Measurements from ENCODE around the gene PRDX2. TPM values are rescaled to one million over a fixed set of nuclear protein-coding genes. Genes with fewer than 3 reads are reported as not detected.
A peak's percentile ranks its signal among the peaks of the same experiment; 100 is the strongest.
"Not testable (repeated sequence)": the region's sequence is repeated elsewhere in the genome, so short reads cannot be mapped to it uniquely, and the experiment has no call there.

Gene PRDX2
- total RNA-seq (ENCODE audit: low replicate concordance), result 416 and 497 TPM in 2 replicates
- long read RNA-seq, transcript PRDX2-201 (6 exons, 987 nt), result major isoform, 538 of 562 reads
- long read RNA-seq, partial matches to known transcripts, result 11 of 562 reads
- long read RNA-seq, other reads (novel, unspliced or antisense), result 8 of 562 reads

DNA sequence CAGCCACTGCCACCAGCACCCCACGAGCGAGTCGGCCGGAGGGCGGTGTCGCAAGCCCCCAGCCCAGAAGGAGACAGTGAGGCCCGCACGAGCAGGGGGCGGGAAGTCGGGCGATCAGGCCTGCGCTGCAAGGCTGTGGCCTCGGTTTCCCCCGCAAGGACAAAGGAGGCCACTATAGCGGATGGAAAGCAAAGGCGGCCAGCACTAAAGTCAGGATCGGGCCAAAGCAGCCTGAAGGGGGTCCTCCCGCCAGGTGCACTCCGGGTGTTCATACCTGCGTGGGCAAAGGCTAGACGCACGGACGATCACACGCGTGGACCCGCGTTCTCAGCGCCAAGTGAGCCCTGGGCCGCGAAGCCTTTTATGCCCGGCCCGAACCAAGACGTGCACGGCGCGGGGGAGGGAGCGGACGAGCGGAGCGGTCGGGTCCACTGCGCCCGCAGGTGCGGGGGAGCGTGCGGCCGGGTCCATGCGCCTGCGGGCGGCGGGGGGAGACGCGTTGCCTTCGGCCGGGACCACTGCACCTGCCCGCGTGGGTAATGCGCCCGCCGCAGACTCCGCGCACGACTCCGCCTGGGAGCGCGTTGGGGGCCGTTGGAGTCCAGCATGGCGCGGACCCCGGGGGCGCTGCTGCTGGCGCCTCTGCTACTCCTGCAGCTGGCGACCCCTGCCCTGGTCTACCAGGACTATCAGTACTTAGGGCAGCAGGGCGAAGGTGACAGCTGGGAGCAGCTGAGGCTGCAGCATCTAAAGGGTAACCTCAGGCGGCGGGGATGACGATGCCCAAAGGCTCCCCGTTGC lies at the start of gene PRDX2, which contains the start of gene THSD8:
TSS of gene PRDX2 (minus strand) at position 335 of the 801 bp plus-strand sequence. CDS start 539 bp downstream, outside the sequence.
TSS of gene THSD8 (plus strand) at position 604 of the 801 bp plus-strand sequence. CDS start at position 607, 3 bp downstream.
- H3K36me3 Mint-ChIP-seq, result peaks cover 1% of the 10 kb centered on the region
- peak; percentile 10 for TF ChIP-seq CTCF (conservative IDR thresholded peaks at IDR 0.05)
- peaks cover 22% of the 10 kb centered on the region for H3K4me1 Mint-ChIP-seq (ENCODE audit: unreplicated experiment)
- peak within 1 kb of the TSS; percentile 93 for H3K4me3 Mint-ChIP-seq
- H3K27me3 Mint-ChIP-seq, result peaks cover 3% of the 10 kb centered on the region
- peak within 1 kb of the TSS; percentile 81 for H3K27ac Mint-ChIP-seq
- DNase-seq (ENCODE audit: extremely low spot score, unreplicated experiment), result peak; percentile 89
- no peaks in the 10 kb centered on the region for H3K9me3 Mint-ChIP-seq

DNA sequence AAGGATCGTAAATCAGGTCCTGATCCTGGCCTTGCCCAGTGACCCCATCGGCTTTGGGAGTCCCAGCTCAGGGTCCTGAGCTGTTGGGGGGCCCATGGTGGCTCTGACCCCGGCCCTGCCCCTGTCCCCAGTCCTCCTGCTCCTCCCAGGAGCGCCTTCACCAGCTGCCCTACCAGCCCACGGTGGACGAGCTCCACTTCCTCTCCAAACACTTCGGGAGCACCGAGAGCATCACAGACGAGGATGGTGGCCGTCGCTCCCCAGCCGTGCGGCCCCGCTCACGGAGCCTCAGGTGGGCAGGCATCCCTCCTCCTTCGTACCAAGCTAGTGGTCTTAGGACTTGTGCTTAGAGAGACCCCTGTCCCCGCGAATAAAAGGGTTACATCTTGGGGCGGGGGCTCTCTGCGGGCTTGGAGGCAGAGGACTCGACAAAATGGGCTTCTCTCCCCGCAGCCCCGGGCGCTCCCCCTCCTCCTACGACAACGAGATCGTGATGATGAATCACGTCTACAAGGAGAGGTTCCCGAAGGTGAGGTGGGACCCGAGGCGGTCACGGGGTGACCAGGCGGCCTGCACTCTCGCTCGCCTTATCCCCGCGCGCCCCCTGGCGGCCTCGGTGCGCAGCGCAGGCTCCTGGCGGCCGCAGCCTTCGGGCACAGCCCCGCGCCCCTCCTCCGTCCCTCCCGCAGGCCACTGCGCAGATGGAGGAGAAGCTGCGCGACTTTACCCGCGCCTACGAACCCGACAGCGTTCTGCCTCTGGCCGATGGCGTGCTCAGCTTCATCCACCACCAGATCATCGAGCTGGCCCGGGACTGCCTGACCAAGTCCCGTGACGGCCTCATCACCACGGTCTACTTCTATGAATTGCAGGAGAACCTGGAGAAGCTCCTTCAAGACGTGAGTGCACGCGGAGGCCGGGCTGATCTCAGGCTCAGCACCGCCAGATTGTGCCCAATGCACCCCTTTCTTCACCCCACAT lies 45.8 kb upstream of the PRDX2 start:
- peak overlapping the region; percentile 54 for H3K4me3 Mint-ChIP-seq
- no peaks in the 10 kb centered on the region for H3K4me1 Mint-ChIP-seq (ENCODE audit: unreplicated experiment)
- TF ChIP-seq CTCF (conservative IDR thresholded peaks at IDR 0.05), result peak; percentile 100
- H3K36me3 Mint-ChIP-seq, result no peaks in the 10 kb centered on the region
- peaks cover 21% of the 10 kb centered on the region for H3K27me3 Mint-ChIP-seq
- peak; percentile 95 for DNase-seq (ENCODE audit: extremely low spot score, unreplicated experiment)
- H3K9me3 Mint-ChIP-seq, result no peaks in the 10 kb centered on the region
- no peak overlapping the region for H3K27ac Mint-ChIP-seq

DNA sequence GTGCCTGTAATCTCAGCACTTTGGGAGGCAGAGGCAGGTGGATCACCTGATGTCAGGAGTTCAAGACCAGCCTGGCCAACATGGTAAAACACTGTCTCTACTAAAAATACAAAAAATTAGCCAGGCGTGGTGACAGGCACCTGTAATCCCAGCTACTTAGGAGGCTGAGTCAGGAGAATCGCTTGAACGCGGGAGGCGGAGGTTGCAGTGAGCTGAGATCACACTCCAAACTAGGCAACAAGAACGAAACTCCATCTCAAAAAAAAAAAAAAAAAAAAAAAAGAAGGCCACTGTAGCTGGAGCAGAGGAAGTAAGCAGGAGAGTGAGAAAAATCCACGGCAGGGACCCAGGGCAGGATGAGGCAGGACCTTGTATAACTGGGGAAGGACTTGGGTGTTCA lies 45.0 kb upstream of the PRDX2 start:
- H3K36me3 Mint-ChIP-seq; H3K9me3 Mint-ChIP-seq; H3K4me1 Mint-ChIP-seq (ENCODE audit: unreplicated experiment); H3K4me3 Mint-ChIP-seq; H3K27ac Mint-ChIP-seq; DNase-seq (ENCODE audit: extremely low spot score, unreplicated experiment): not testable (repeated sequence)
- peaks cover 27% of the 10 kb centered on the region for H3K27me3 Mint-ChIP-seq

- no peaks in the 10 kb centered on the region for H3K9me3 Mint-ChIP-seq
- no peak overlapping the region for H3K27ac Mint-ChIP-seq
- no peak for TF ChIP-seq CTCF (conservative IDR thresholded peaks at IDR 0.05)
- H3K4me3 Mint-ChIP-seq, result no peak overlapping the region
- DNase-seq (ENCODE audit: extremely low spot score, unreplicated experiment), result no peak
- H3K4me1 Mint-ChIP-seq (ENCODE audit: unreplicated experiment), result peaks cover 23% of the 10 kb centered on the region
- H3K36me3 Mint-ChIP-seq, result no peaks in the 10 kb centered on the region
- H3K27me3 Mint-ChIP-seq, result peaks cover 51% of the 10 kb centered on the region
Measured at GRCh38 chr19:12843999-12844732, 42.6 kb upstream of the PRDX2 start.

- Mint-ChIP-seq H3K4me1 (ENCODE audit: unreplicated experiment) (peaks cover 26% of the 10 kb centered on the region), H3K36me3 (no peaks in the 10 kb centered on the region), H3K27me3 (peaks cover 58% of the 10 kb centered on the region), H3K9me3 (no peaks in the 10 kb centered on the region), H3K4me3 (no peak overlapping the region), H3K27ac (no peak overlapping the region)
- TF ChIP-seq CTCF (conservative IDR thresholded peaks at IDR 0.05), result no peak
- DNase-seq (ENCODE audit: extremely low spot score, unreplicated experiment), result no peak
Measured at GRCh38 chr19:12843328-12843727, 41.7 kb upstream of the PRDX2 start.
